Ureter (tissue), 1 donor: ENCODE measurements around the gene ALG6. TPM values are rescaled to one million over a fixed set of nuclear protein-coding genes. Genes with fewer than 3 reads are reported as not detected.

Source experiments
- total RNA-seq: library from RNA; stranded (reverse); gene quantifications from one replicate; pipeline ENCODE4 v1.2.4, GENCODE V29; 2023
- donor health status: DM: yes; HTN: yes; CAD: no.

Gene ALG6
- total RNA-seq, 1 donor from 2014 or later: 14.4 TPM

Other genes starting within 250 kb of the ALG6 start
- not detected for gene FOXD3, start 45.1 kb upstream of the ALG6 start, total RNA-seq
- gene ITGB3BP, start 155.6 kb downstream of the ALG6 start, total RNA-seq: 37.6 TPM
- 8.7 TPM for gene EFCAB7, start 155.9 kb downstream of the ALG6 start, total RNA-seq
- gene PGM1, start 225.8 kb downstream of the ALG6 start, total RNA-seq: 32.9 TPM